Gastroesophageal sphincter (tissue), 4 donors: Measurements from ENCODE around the gene BACH2. TPM values are rescaled to one million over a fixed set of nuclear protein-coding genes. Genes with fewer than 3 reads are reported as not detected.

Experiments
- ATAC-seq: fragments of 150-250 bp; one replicate; pipeline ENCODE4 v1.9.1; 2016; ENCODE audit warnings: mild to moderate bottlenecking, moderate library complexity
- H3K27ac ChIP-seq, 4 donors: fragments of 200-600 bp; sonication (generic) in 3 of 4; 1 replicate in 3 of 4; 2 replicates in 1 of 4; pipeline ENCODE4 v1.5.1; 2016 to 2019
- H3K27me3 ChIP-seq: fragments of 200-600 bp; sonication (generic); one replicate; pipeline ENCODE4 v1.5.1; 2019
- H3K36me3 ChIP-seq, 2 donors: fragments of 200-600 bp; sonication (generic); one replicate each; pipeline ENCODE4 v1.5.1; 2019; ENCODE audit warnings: control low read depth in 1 of 2
- H3K4me1 ChIP-seq, 3 donors: fragments of 200-600 bp; sonication (generic); 1 replicate in 2 of 3; 2 replicates in 1 of 3; pipeline ENCODE4 v1.5.1; 2016 to 2019; ENCODE audit warnings: control low read depth in 2 of 3
- H3K4me3 ChIP-seq, 2 donors: fragments of 200-600 bp; sonication (generic); one replicate each; pipeline ENCODE4 v1.5.1; 2019; ENCODE audit warnings: mild to moderate bottlenecking in 1 of 2, moderate library complexity in 1 of 2
- H3K9me3 ChIP-seq, 3 donors: fragments of 200-600 bp; sonication (generic); one replicate each; pipeline ENCODE4 v1.5.1; 2017 to 2019; ENCODE audit warnings: control low read depth in 2 of 3
- CTCF ChIP-seq, 4 experiments: fragments of 200-600 bp in 2 of 4; fragments of 450-650 bp in 2 of 4; sonication (generic) in 1 of 4; IDR thresholded peaks; one replicate each; pipeline ENCODE4 v1.5.1; 2017 to 2019; ENCODE audit warnings: antibody characterized with exemption in 4 of 4, mild to moderate bottlenecking in 2 of 4, moderate library complexity in 2 of 4
- EP300 ChIP-seq: sonication (generic); formaldehyde crosslinking; IDR thresholded peaks from one replicate; pipeline ENCODE4 v1.6.1; 2017; ENCODE audit warnings: antibody characterized with exemption, mild to moderate bottlenecking
- POLR2A ChIP-seq, 2 donors: fragments of 450-650 bp; IDR thresholded peaks; one replicate each; pipeline ENCODE4 v1.6.1; 2017; ENCODE audit warnings: antibody characterized with exemption in 2 of 2, mild to moderate bottlenecking in 2 of 2, moderate library complexity in 1 of 2
- POLR2AphosphoS5 ChIP-seq: sonication (generic); formaldehyde crosslinking; IDR thresholded peaks from one replicate; pipeline ENCODE4 v1.6.1; 2017; ENCODE audit warnings: antibody characterized with exemption
- WGBS, 2 donors: methylation state at CpG; one replicate each; pipeline ENCODE4 v1.1.5; 2018; ENCODE audit warnings: low coverage in 1 of 2; 5-methylcytosine and 5-hydroxymethylcytosine counted together
- total RNA-seq, 4 donors: library from RNA; depleted of rRNA; stranded (reverse); fragments of >200 nt; gene quantifications; one replicate each; pipeline ENCODE4 v1.1.0, GENCODE V29; 2016

BACH2 gene
- total RNA-seq, 4 donors from 2014 or later, result 3.5 to 10.4 (median 3.9) TPM

- no peaks in the 10 kb centered on the region for H3K9me3 ChIP-seq
- TF ChIP-seq POLR2AphosphoS5, result no peak
- TF ChIP-seq POLR2A (IDR thresholded peaks at IDR 0.05), result no peak
- no peak for TF ChIP-seq CTCF (IDR thresholded peaks at IDR 0.05)
- TF ChIP-seq EP300, result no peak
- H3K27me3 ChIP-seq, result no peaks in the 10 kb centered on the region
- no peaks in the 10 kb centered on the region for H3K36me3 ChIP-seq
- peaks cover 4 to 61% (median 19%) of the 10 kb centered on the region in 3 donors for H3K4me1 ChIP-seq
- ATAC-seq, result no peak
- no peak overlapping the region for H3K27ac ChIP-seq
- WGBS, 2 donors, result 88 to 90% methylated on average over 8 of the region's 10 CpGs
- H3K4me3 ChIP-seq, result no peak overlapping the region
Measured at GRCh38 chr6:90229331-90230010, 67.2 kb downstream of the BACH2 start.

GRCh38 chr6:90227673-90228072 is 69.0 kb downstream of the BACH2 start:
- Histone ChIP-seq H3K9me3 (no peaks in the 10 kb centered on the region), H3K4me1 (peaks cover 4 to 44% (median 19%) of the 10 kb centered on the region in 3 donors), H3K27ac (peak overlapping the region in 3 of 4 donors; percentile 27 to 48 (median 44)), H3K4me3 (no peak overlapping the region), H3K27me3 (no peaks in the 10 kb centered on the region), H3K36me3 (no peaks in the 10 kb centered on the region)
- no peak for ATAC-seq
- TF ChIP-seq POLR2AphosphoS5, result no peak

- no peak for ATAC-seq
- WGBS, 2 donors, result 80 to 81% methylated on average over 6 of the region's 6 CpGs
- TF ChIP-seq CTCF (IDR thresholded peaks at IDR 0.05) (no peak), POLR2A (IDR thresholded peaks at IDR 0.05) (no peak), POLR2AphosphoS5 (no peak), EP300 (no peak)
- peak overlapping the region in 2 of 4 donors; percentile 27 to 44 for H3K27ac ChIP-seq
- H3K4me1 ChIP-seq, result peaks cover 4 to 39% (median 18%) of the 10 kb centered on the region in 3 donors
- no peaks in the 10 kb centered on the region for H3K9me3 ChIP-seq
- no peak overlapping the region for H3K4me3 ChIP-seq
- H3K27me3 ChIP-seq, result no peaks in the 10 kb centered on the region
- H3K36me3 ChIP-seq, result no peaks in the 10 kb centered on the region
Measured at GRCh38 chr6:90227213-90227612, 69.4 kb downstream of the BACH2 start.

- Histone ChIP-seq H3K27ac (no peak overlapping the region), H3K4me3 (no peak overlapping the region), H3K9me3 (no peaks in the 10 kb centered on the region), H3K4me1 (peaks cover 4 to 30% (median 9%) of the 10 kb centered on the region in 3 donors), H3K36me3 (no peaks in the 10 kb centered on the region), H3K27me3 (no peaks in the 10 kb centered on the region)
- WGBS, 2 donors, result 44 to 57% methylated on average over 2 of the region's 2 CpGs
- no peak for TF ChIP-seq EP300
- TF ChIP-seq CTCF (IDR thresholded peaks at IDR 0.05), result no peak
- no peak for TF ChIP-seq POLR2A (IDR thresholded peaks at IDR 0.05)
- no peak for TF ChIP-seq POLR2AphosphoS5
- ATAC-seq, result no peak
Measured at GRCh38 chr6:90226257-90226656, 70.4 kb downstream of the BACH2 start.

- 33 to 87% methylated on average over 1 of the region's 1 CpG for WGBS, 2 donors
Measured at GRCh38 chr6:90224196-90224595, 72.4 kb downstream of the BACH2 start.

More at GRCh38 chr6:90224196-90224595, 72.4 kb downstream of the BACH2 start:
- ATAC-seq, result no peak
- Histone ChIP-seq H3K9me3 (no peaks in the 10 kb centered on the region), H3K4me1 (peaks cover 3 to 21% (median 5%) of the 10 kb centered on the region in 3 donors), H3K27me3 (no peaks in the 10 kb centered on the region), H3K36me3 (no peaks in the 10 kb centered on the region), H3K4me3 (no peak overlapping the region), H3K27ac (no peak overlapping the region)
- TF ChIP-seq POLR2AphosphoS5, result no peak
- TF ChIP-seq CTCF (IDR thresholded peaks at IDR 0.05), result no peak
- no peak for TF ChIP-seq EP300
- TF ChIP-seq POLR2A (IDR thresholded peaks at IDR 0.05), result no peak
